ENCODE measurements around the gene C11orf21.

Gene C11orf21

GRCh38 chr11:2309251-2310072 is 7.7 kb upstream of the C11orf21 start:
- no peak for DNase-seq

- DNase-seq = no peak
These were observed 7.0 kb upstream of the C11orf21 start for GRCh38 chr11:2308713-2309112.

GRCh38 chr11:2307501-2308331 is 6.0 kb upstream of the C11orf21 start:
- no peak for DNase-seq

- DNase-seq = no peak
These were observed 5.3 kb upstream of the C11orf21 start for GRCh38 chr11:2306877-2307500.

- DNase-seq = no peak
These were observed 4.7 kb upstream of the C11orf21 start for GRCh38 chr11:2306452-2306823.

- peak in 1 of 51 donors; percentile 33 for DNase-seq
These were observed 4.2 kb upstream of the C11orf21 start for GRCh38 chr11:2305788-2306451.

- DNase-seq = peak in 48 of 51 donors; percentile 22 to 86 (median 62)
These were observed 3.5 kb upstream of the C11orf21 start for GRCh38 chr11:2305140-2305778.

GRCh38 chr11:2304506-2305139 is 2.9 kb upstream of the C11orf21 start:
- DNase-seq = no peak

- DNase-seq = no peak
These were observed 2.1 kb upstream of the C11orf21 start for GRCh38 chr11:2303627-2304505.

- DNase-seq = peak in 1 of 51 donors; percentile 35
These were observed 1.3 kb upstream of the C11orf21 start for GRCh38 chr11:2302896-2303626.

- no peak for DNase-seq
These were observed 683 bp upstream of the C11orf21 start for GRCh38 chr11:2302306-2302895.

GRCh38 chr11:2300936-2301630 is 635 bp downstream of the C11orf21 start:
- no peak for DNase-seq

- no peak for DNase-seq
These were observed 1.3 kb downstream of the C11orf21 start for GRCh38 chr11:2300290-2300935.

- DNase-seq = no peak
These were observed 1.9 kb downstream of the C11orf21 start for GRCh38 chr11:2299773-2300172.

GRCh38 chr11:2298795-2299761 is 2.6 kb downstream of the C11orf21 start:
- DNase-seq = no peak
